Progenitor cell of endocrine pancreas (in vitro differentiated cells): ENCODE results near the gene COL11A1. TPM values are rescaled to one million over a fixed set of nuclear protein-coding genes. Genes with fewer than 3 reads are reported as not detected.
"Not testable (repeated sequence)": the region's sequence is repeated elsewhere in the genome, so short reads cannot be mapped to it uniquely, and the experiment has no call there.

Source experiments
- DNase-seq: peaks from one replicate; pipeline ENCODE4 v3.0.0; 2021; ENCODE audit warnings: low spot score; ENCODE audit not compliant: unreplicated experiment
- H3K27ac Mint-ChIP-seq: 2 replicates; pipeline ENCODE4 v1.8.0; 2021; ENCODE audit warnings: mild to moderate bottlenecking, moderate library complexity, mixed read lengths
- H3K27me3 Mint-ChIP-seq: 2 replicates; pipeline ENCODE4 v1.8.0; 2021; ENCODE audit warnings: mixed read lengths
- H3K36me3 Mint-ChIP-seq: 2 replicates; pipeline ENCODE4 v1.8.0; 2022; ENCODE audit warnings: mixed read lengths; ENCODE audit not compliant: insufficient read depth
- H3K4me1 Mint-ChIP-seq: 2 replicates; pipeline ENCODE4 v1.8.0; 2021; ENCODE audit warnings: low read depth, mixed read lengths
- H3K4me3 Mint-ChIP-seq: 2 replicates; pipeline ENCODE4 v1.8.0; 2021; ENCODE audit warnings: low read depth, mild to moderate bottlenecking, moderate library complexity, mixed read lengths
- H3K9me3 Mint-ChIP-seq: 2 replicates; pipeline ENCODE4 v1.8.0; 2021; ENCODE audit warnings: low read depth, mixed read lengths
- total RNA-seq: library from RNA; stranded (reverse); gene quantifications from 2 replicates; pipeline ENCODE4 v1.2.1, GENCODE V29; 2021
- TF ChIP-seq, protein P1 (sequence below): fragments of 200-600 bp; sonication (generic); IDR thresholded peaks from one replicate; pipeline ENCODE4 v1.5.0; 2021; ENCODE audit warnings: antibody characterized with exemption, mild to moderate bottlenecking; ENCODE audit not compliant: unreplicated experiment

The COL11A1 gene
- total RNA-seq, 1 donor from 2014 or later, result 2.3 TPM

DNA sequence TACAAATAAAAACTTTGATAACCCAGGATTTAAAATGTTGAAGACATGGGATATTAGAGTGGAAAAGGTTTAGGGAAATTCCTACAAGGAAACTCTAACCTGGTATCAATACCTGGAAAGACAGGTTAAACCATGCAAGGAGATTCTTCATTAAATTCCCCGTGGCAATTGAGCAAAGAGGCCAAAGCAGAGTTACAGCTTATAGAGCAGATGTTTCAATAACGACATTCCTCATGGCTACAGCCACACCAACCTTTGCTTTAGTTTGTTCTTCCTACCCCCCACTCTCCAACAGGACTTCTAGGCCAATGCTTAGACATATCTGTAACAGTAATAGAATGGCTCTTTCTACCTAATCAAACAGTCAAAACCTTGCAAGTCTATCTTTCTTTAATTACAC lies 271.3 kb downstream of the COL11A1 start:
- TF ChIP-seq, protein P1, sequence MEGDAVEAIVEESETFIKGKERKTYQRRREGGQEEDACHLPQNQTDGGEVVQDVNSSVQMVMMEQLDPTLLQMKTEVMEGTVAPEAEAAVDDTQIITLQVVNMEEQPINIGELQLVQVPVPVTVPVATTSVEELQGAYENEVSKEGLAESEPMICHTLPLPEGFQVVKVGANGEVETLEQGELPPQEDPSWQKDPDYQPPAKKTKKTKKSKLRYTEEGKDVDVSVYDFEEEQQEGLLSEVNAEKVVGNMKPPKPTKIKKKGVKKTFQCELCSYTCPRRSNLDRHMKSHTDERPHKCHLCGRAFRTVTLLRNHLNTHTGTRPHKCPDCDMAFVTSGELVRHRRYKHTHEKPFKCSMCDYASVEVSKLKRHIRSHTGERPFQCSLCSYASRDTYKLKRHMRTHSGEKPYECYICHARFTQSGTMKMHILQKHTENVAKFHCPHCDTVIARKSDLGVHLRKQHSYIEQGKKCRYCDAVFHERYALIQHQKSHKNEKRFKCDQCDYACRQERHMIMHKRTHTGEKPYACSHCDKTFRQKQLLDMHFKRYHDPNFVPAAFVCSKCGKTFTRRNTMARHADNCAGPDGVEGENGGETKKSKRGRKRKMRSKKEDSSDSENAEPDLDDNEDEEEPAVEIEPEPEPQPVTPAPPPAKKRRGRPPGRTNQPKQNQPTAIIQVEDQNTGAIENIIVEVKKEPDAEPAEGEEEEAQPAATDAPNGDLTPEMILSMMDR, result no peak
- DNase-seq, result no peak
- H3K9me3 Mint-ChIP-seq, result no peaks in the 10 kb centered on the region
- no peak overlapping the region for H3K27ac Mint-ChIP-seq
- no peak overlapping the region for H3K4me3 Mint-ChIP-seq
- no peaks in the 10 kb centered on the region for H3K27me3 Mint-ChIP-seq
- H3K4me1 Mint-ChIP-seq, result peaks cover 3% of the 10 kb centered on the region
- H3K36me3 Mint-ChIP-seq, result no peaks in the 10 kb centered on the region

DNA sequence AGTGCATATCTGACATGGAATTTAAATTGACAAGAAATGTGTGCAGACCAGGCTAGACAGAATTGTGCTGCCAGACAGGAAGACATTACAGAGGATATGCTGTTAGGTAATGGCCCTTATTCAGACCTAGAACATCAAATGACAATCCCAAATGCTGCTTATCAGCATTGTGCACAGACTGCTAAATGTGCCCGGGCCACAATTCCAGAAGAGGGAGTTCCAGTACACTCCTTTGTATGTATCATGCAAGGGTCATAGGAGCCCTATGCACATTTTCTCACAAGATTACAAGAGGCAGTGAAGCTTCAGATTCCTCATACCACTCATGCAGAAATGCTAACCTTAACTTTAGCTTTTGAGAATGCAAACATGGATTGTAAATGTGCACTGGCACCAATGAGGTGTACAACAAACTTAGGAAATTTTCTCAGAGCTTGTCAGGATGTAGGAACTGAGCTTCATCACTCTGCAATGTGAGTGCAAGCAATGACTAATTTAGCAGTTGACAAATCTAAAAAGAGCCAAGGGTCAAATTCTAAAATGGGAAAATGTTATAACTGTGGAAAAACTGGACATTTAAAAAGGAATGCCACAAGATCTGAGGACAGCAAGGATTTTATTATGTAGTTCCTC lies 273.5 kb downstream of the COL11A1 start:
- DNase-seq, result no peak
- TF ChIP-seq, protein P1, result no peak
- no peak overlapping the region for H3K4me3 Mint-ChIP-seq
- no peaks in the 10 kb centered on the region for H3K27me3 Mint-ChIP-seq
- H3K27ac Mint-ChIP-seq, result no peak overlapping the region
- peaks cover 4% of the 10 kb centered on the region for H3K9me3 Mint-ChIP-seq
- no peaks in the 10 kb centered on the region for H3K36me3 Mint-ChIP-seq
- H3K4me1 Mint-ChIP-seq, result peaks cover 3% of the 10 kb centered on the region

DNA sequence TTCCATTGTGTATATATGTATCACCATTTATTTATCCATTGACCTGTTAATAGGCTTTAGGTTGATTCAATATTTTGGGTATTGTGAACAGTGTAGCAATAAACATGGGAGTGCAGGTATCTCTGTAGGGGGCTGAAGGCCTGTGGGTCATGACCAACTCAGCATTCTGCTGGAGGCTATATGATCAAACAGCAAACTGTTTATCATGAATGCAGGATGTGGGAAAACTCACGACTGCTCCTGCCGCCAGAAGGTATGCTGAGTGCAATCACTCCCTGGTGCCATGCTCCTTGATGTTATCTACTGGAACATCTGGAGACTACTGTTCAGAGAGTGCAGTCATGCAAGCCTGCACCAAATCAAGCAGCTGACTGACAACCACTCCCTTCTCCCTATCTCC lies 275.2 kb downstream of the COL11A1 start:
- TF ChIP-seq, protein P1, result no peak
- Mint-ChIP-seq H3K36me3 (no peaks in the 10 kb centered on the region), H3K4me1 (peaks cover 3% of the 10 kb centered on the region), H3K4me3 (no peak overlapping the region), H3K27ac (no peak overlapping the region), H3K27me3 (no peaks in the 10 kb centered on the region), H3K9me3 (peaks cover 4% of the 10 kb centered on the region)
- no peak for DNase-seq

DNA sequence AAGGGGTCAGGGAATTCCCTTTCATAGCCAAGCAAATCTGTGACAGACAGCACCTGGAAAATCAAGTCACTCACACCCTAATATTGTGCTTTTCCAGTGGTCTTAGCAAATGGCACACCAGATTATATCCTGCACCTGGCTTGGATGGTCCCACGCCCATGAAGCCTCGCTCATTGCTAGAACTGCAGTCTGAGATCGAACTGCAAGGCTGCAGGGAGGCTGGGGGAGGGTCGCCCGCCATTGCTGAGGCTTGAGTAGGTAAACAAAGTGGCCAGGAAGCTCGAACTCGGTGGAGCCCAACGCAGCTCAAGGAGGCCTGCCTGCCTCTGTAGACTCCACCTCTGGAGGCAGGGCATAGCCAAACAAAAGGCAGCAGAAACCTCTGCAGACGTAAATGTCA lies 281.6 kb downstream of the COL11A1 start:
- not testable (repeated sequence) for H3K4me3 Mint-ChIP-seq, H3K4me1 Mint-ChIP-seq, H3K27ac Mint-ChIP-seq, H3K9me3 Mint-ChIP-seq, H3K27me3 Mint-ChIP-seq, DNase-seq, H3K36me3 Mint-ChIP-seq
